HG03460 (cell line): Measurements from ENCODE around the gene S100A10.

Source experiments
- ATAC-seq: cut with Tn5 transposase; IDR thresholded peaks from one replicate; pipeline ENCODE4 v1.9.1; 2021; ENCODE audit not compliant: unreplicated experiment

S100A10 gene

DNA sequence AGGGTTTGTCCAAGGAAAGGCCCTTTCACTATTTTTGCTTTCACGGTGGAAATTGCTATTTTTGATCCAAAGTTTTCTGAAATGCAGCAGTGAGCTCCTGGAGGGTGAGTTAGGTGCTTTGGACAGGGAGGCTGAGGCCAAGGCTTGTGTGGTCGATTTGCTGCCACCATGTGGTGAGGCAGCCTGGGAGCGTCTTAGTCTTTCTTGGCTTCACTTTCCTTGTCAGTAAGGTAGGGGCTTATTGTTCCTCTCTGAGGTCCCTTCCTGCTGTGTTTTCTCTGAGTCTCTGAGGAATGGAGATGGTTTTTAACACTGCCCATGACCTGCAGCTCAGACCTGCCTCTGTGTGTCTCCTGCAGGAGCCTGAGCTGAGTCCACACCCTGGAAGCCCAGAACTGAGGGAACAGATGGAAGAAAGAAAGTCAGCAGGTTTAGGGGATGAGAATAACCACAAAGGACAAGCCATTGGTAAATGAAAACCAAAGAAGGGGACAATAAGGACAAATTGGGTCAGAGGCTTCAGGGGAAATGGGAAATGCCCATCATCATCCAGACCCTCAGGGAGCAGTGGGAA is 20.1 kb upstream of the S100A10 start:
- ATAC-seq: no peak

- no peak for ATAC-seq
Observed at GRCh38 chr1:152009691-152010090, 16.0 kb upstream of the S100A10 start.

DNA sequence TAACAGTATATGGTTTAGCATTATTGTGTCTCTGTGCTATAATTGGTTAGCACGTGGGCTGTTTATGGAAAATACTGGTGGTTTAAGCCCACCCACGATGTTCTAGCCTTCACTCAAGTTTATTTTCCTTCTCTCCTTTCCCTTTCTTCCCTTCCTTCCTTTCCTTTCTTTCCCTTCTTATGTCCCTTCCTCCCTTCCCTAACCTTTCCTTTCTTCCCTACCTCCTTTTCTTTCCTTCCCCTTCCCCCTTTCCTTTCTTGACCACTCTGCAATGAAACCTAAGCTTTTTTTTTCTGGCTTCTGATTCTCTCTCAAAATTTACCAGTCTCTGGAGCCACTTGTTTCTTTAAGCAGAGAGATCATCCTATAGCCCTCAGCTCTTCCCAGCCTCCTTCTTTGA is 13.4 kb upstream of the S100A10 start:
- ATAC-seq: no peak

- ATAC-seq: no peak
Observed at GRCh38 chr1:152005360-152005912, 11.8 kb upstream of the S100A10 start.

DNA sequence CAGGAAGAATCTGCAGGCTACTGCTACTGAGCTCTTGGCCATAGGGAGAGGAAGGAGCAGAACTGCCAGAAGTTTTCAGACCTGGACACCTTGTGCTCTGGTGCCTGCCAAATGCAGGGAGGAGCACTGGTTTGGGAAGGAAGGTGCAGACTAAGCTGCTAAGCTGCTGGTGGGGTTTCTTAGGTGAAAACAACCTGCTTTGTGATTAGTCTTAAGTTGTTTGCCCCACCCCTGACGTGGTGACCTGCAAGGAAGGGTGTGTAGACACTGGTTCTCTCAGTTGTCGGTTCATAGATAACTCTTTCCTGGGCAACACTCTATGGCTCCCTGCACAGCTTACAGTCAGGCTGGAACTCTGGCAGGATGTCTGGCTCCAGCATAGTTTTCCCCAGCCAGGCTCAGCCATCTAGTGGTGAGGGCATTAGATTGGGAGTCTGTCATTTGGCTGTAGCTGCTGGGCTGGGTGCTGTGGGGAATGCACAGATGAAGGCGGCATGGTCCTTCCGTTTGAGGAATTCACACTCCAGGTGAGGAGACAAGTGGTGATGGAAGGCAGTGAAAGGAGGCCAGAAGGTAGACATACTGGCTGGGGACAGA is 10.3 kb upstream of the S100A10 start:
- ATAC-seq: no peak

DNA sequence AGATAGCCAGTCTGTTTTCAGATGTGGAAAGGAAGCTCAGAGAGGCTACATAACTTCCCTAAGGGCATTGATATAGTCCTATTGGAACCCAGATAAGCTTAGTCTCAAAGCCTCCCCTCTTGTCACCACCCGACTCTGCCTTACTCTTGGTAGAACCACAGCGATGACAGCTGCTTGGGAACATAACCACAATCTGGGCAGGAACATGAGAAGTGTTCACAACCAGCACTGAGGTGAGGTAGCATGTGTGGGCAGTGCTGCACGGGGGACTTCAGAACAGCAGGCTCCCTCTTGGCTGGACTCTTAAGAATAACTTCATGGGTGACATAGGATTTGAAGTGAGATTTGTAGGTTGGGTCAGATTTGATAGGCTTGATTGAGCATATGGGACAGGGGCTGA is 9.3 kb upstream of the S100A10 start:
- ATAC-seq: no peak

DNA sequence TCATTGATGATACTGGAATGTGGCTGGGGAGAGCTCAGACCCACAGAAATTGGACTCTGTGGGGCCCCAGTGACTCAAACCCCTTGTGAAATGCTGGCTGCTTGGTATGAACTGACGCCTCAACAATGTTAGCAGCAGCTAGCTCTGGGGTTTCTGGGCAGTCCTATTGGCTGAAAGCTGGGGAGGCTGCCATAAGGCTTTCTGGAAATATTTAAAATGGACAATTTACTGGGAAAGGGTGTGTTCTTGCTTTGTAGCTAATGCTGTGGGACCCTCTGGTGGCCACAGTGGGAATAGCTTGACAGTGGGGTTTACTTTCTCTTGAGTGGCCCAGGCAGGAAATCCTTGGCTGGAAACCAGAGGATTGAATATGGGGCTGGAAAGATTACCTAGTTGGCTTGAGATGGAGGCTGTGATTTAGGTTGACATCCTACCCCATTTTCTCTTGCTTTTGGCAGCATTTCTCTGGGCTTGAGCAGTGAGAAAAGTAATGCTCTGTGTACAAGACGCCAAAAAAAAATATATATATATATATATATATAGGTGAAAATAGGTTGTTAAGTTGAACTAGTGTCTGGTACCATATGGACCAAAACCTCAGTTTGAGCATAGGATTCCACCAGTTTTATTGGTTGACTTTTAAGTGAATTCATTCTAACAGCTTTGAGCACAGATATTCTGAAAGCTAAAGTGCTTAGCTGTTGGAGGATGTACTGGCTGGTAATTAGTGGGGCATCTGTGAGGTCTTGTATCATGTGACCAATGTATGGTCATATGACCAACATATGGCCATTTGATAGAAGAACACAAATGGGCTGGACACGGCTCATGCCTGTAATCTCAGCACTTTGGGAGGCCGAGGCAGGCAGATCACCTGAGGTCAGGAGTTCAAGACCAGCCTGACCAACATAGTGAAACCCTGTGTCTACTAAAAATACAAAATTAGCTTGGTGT is 8.2 kb upstream of the S100A10 start:
- no peak for ATAC-seq

DNA sequence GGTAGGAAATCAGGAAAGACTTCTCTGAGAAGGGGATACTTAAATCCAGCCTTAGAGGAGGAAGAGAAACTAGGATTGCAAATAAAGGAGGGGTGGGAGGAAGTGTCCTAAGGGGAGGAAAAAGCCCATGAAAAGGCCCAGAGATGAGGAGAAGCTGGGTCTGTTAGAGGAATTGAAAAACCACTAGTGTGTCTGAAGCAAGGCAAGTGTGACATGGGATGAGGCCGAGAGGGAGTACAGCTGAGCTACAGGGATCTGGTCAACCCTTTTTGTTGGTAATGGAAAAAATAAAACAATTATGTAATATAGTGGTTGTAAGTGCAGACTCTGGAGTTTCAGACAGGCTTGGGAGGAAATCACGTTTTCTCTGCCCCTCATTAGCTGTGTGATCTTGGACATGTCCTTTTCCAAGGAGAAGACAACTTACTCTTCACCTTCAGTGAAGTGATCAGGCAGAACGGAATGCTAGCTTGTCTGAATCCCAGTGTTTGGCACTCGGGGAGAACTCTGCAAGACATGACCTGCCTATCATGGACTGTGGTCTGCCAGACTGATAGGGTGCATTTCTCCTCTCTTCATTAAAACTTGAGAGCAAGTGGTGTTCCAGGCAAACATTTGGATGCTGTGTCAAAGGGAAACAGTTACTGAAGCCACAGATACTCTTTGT is 7.4 kb upstream of the S100A10 start:
- ATAC-seq: no peak

- no peak for ATAC-seq
Observed at GRCh38 chr1:151998611-151999362, 5.1 kb upstream of the S100A10 start.

DNA sequence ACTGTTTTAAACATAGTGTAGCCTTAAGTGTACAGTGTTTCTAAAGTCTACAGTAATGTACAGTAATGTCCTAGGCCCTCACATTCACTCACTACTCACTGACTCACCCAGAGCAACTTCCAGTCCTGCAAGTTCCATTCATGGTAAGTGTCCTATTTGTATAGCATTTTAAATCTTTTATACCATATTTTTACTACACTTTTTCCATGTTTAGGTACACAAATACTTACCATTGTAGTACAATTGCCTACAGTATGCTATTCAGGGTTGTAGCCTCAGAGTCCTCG is 3.6 kb upstream of the S100A10 start:
- no peak for ATAC-seq

- ATAC-seq: no peak
Observed at GRCh38 chr1:151995774-151996173, 2.1 kb upstream of the S100A10 start.

- ATAC-seq: no peak
Observed at GRCh38 chr1:151994956-151995355, 1.3 kb upstream of the S100A10 start.

DNA sequence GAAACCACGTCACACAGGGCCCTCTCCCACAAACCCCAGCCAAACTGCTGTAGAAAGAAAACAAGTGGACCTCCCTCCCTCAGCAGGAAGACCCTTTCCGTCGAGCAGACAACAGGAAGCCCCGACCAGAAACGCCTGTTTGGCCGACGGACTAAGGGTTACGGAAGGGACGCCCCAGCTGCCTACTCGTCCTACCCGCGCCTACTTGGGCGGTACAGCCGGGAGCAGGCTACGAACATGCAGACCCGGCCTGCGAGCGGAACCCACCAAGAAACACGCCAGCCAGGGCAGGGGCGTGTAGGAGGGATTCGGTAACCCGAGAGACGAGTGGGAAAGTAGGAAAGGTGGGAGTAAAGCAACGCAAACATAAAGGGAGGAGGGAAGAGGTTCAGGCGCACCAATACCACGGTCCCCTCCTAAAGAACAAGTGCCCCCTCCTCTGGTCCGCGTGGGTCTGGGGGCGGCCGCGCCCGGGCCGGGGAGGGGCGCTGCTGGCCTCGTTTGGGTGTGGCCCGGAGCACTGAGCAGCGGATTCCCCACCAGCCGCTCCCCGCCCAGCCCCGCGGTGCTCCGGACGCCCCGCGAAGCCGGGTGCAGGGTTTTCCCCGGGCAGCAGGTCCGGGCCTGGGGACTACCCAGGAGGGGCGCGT is 450 bp downstream of the S100A10 start:
- no peak for ATAC-seq

DNA sequence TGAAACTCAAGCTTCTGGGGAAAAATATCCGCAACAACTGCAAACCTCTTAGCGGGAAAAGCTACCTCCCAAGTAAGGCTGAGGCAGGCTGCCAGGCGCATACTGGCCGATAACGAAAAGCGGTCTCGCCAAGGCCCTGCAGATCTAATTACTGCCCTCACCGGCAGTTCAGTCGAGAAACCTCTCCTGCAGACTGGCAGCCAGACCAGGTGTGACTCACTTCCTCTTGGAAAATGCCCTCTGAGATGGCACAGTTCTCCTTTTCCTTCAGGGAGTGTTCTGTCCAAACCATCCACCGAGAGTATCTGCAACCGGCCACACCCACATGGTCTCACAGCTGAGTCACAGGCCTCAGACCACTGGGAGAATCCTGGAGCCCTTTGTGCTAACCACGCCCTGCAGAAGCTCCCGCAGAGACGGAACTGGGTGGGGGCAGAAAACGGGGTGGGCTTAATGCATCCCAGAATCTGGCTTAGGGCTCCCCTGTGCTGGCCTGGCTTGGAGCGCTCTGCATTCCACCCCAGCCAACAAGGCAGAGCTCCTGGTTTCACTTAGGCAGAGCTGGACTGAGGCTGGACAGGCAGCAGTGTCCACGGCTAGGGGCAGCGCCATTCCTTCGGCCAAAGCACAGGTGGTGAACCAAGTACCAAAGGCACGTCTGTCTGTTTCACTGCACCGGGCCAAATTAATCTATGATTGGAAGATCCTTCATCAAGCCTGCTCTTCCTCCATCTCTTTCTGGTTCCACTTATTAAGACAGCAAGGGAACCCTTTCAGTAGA is 1.2 kb downstream of the S100A10 start:
- ATAC-seq: no peak

DNA sequence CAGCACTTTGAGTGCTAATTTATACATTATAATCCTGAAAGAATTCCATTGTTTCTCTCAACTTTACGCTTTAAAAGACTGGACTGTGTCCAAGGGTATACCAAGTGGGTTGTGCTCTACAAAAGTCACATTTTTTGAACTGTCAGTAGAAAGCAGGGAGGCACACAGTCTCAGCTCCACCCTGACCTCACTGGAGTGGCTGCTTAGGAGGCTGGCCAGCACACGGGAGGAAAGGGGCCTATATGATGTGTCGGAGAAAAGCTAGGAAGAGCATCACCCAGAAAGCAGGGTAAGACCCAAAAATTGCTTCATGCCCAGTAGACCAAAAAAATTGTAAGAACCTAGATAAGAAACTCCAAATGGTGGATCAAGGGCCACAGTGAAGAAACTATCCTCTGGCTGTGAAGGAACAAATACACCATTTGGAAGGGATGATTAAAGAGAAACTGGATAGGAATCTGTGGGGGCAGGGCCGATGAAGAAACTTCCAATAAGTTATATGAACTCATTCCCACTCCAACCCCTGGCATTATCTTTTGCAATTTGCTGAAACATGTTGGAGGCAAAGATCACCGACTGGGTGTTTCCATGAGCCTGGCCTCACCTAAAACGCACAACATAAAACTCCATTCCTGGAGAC is 1.9 kb downstream of the S100A10 start:
- ATAC-seq: no peak

DNA sequence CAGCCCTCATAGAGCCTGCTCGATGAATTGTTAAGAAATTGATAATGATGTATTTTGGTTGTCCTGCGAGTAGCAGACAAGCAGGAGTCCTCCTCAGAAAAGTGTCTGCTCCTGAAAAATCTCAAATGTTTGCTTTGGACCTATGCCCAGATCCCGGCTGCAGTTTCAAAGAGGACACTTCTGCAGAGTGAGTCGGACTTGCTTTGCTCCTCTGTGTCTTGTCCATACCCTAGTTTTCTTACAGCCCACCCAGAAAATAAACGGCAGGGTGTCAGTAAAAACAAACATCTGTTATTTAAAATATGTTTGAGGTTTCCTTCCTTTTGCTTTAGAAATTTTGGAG is 2.8 kb downstream of the S100A10 start:
- ATAC-seq: no peak

DNA sequence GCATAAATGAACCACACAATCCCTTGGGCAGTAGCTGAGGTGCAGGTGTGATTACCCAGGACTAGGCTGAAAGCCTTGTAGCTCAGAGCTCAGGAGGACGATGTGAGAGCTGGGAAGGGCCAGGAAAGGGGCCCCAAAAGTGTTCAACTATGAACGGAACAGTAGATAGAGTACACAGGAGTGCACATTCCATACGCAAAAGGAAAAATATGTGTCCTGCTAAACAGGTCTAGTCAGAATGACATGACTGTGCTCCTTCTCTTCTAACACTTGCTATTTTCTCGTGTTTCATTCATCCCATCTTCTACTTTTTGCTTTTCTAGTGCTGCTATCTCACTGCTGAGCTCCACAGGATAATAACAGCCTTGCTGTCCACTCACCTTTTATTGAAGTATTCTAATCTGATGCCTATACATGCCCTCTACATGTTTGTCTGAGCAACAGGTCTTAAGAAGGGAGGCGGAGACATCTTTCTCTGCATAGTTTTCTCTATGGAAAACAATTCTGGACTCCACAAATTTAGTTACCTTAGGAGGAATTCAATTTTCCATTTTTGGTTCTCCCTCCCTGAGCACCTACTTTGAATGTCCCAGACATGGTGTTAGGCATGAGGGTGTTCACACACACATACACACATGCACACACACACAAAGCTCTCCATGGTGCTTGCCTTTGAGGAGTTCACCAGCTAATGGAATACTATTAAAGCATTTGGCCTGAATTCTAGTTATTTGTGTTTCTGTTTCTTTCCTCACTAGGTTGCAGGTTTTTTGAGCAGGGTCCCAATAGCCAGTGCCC is 3.4 kb downstream of the S100A10 start:
- no peak for ATAC-seq

GRCh38 chr1:151989211-151989862 is 4.3 kb downstream of the S100A10 start:
- no peak for ATAC-seq
